Cerebellar nuclear complex (tissue), 1 donor: ENCODE measurements around the gene EXOC3.

Experiments
- DNase-seq, 2 experiments: peaks; one replicate each; lab custom pipeline; 2025; lab: John Stamatoyannopoulos, UW

The EXOC3 gene

GRCh38 chr5:426392-426976 is 16.5 kb upstream of the EXOC3 start:
- no peak for DNase-seq

- DNase-seq, result no peak
These were observed 15.4 kb upstream of the EXOC3 start for GRCh38 chr5:427415-428087.

GRCh38 chr5:428219-428618 is 14.8 kb upstream of the EXOC3 start:
- DNase-seq, result no peak

DNA sequence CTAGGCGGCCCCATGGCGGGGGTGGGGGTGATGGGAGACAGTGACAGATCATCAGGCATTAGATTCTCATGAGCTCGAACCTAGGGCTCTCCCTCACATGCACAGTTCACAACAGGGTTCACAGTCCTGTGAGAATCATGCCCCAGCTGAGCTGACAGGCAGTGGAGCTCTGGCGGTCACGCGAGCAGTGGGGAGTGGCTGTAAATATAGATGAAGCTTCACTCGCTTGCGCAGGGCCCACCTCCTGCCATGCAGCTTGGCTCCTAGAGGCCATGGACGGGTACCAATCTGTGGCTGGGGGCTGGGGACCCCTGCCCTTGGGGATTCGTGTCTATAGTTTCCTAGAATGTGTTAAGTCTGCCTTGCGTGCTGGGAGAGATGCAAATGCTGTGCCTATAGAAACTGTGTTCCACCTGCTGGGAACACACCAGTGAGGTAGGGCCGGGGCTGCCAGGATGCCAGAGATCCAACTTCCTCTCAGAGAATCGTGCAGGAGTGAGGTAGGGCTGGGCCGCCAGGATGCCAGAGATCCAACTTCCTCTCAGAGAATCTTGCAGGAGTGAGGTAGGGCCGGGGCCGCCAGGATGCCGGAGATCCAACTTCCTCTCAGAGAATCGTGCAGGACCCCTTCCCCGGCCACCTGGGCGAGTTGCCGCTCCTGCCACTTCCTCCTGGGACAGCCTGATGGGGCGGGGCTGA is 14.1 kb upstream of the EXOC3 start:
- no peak for DNase-seq

GRCh38 chr5:429453-430188 is 13.4 kb upstream of the EXOC3 start:
- no peak for DNase-seq

- DNase-seq, result no peak
These were observed 12.6 kb upstream of the EXOC3 start for GRCh38 chr5:430214-430925.

DNA sequence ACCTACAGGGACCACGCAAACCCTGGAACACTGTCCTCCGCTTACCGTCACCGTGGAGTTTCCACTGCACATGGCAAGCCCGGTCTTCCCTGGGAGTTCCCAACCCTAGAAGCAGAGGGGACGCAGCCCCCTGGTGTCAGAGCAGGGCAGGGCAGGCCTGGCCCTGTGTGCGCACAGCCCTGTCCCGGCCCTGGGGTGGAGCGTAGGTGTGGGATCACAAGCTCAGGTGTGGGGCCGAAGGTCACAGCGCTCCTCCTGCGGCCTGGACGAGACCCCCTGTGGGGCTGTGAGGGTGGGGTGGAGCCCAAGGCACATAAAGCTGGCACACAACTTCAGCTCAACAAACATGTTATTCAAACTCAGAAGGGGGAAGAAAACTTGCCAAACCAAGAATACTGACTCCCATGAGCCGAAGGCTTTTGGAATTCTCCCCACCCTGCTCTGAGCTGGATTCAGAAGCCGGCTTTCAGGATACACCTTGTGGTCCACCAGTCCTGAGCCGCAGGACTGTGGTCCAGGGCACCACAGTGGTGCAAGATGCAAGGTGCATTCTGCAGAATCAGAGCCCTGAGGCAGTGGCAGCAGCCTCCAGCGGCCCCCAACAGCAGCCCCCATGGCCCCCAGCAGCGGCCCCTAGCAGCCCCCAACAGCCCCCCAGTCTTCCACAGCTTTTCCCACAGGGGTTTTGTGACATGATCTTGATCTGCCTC is 11.8 kb upstream of the EXOC3 start:
- no peak for DNase-seq

GRCh38 chr5:431711-432050 is 11.3 kb upstream of the EXOC3 start:
- DNase-seq, result no peak

GRCh38 chr5:432201-432927 is 10.6 kb upstream of the EXOC3 start:
- DNase-seq, result no peak

- DNase-seq, result no peak
These were observed 9.8 kb upstream of the EXOC3 start for GRCh38 chr5:432928-433791.

DNA sequence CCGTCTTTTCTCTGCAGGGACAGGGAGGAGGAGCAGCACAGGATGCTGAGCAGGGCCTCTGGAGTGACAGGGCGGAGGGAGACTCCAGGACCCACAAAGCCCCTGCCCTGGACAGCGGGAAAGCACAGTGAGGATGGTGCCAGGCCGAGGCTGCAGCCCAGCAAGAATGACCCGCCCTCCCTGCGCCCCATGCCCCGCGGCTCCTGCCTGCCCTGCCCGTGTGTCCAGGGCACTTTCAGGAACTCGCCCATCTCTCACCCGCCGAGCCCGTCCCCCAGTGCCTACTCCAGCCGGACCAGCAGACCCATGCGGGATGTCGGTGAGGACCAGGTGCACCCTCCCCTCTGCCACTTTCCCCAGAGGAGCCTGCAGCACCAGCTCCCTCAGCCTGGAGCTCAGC is 9.1 kb upstream of the EXOC3 start:
- DNase-seq, result no peak

- no peak for DNase-seq
These were observed 8.4 kb upstream of the EXOC3 start for GRCh38 chr5:434443-435146.

- no peak for DNase-seq
These were observed 7.7 kb upstream of the EXOC3 start for GRCh38 chr5:435156-435790.

DNA sequence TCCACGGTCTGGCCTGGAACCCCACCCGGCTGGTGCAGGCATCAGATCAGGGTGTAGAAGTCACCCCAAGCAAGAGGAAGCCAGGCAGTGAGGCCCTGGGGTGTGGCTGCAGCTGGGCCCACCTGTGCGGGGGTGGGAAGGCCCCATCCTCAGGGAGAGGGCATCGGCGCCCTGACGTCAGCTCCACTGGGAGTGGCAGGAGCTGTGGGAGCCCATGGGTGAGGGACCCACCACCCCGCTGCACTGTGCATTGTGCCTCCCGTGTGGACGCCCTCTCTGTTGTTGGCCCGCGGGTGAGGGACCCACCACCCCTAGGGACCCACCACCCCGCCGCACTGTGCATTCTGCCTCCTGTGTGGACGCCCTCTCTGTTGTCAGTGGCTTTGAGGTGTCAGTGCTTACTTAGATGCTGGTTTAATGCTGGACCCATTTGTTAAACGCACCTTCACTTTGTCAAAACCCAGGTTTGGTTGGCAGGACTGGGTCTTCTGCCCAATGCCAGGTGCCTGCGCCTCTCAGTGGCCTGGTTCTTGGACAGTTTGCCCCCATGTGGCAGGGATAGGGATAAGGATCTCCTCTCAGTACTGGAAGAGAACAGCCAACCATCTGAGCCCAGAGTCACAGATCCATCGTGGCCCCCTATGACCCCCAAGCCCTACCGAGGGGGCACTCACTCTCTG is 6.9 kb upstream of the EXOC3 start:
- DNase-seq, result no peak

DNA sequence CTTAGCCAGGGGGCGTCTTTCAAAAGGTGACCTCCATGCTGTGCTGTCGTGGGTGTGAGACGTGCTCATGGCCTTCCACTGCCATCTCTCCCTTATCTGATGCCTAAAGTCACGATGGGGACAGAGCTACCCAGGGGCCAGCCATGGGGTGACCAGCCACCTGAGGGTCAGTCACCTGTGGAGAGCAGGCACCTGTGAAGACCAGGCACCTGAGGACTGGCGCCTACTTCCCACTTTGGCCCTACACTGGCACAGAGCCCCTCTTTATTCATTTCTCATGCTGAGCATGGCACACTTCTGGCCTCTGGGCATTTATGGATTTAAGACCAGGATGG is 6.4 kb upstream of the EXOC3 start:
- no peak for DNase-seq

GRCh38 chr5:437281-437771 is 5.7 kb upstream of the EXOC3 start:
- DNase-seq, result no peak

- DNase-seq, result no peak
These were observed 4.4 kb upstream of the EXOC3 start for GRCh38 chr5:438481-438981.

- no peak for DNase-seq
These were observed 3.8 kb upstream of the EXOC3 start for GRCh38 chr5:439181-439580.
